ENCODE data around the gene ETAA1.

Gene ETAA1

GRCh38 chr2:67397143-67397986, at the start of gene ETAA1:
ETAA1 (plus strand) TSS chr2:67397333; CDS start chr2:67397449, 116 bp downstream.
- no peaks in the 10 kb centered on the region for H4K20me1 ChIP-seq (ENCODE audit: insufficient read depth)
- H3K4me3 ChIP-seq (IDR thresholded peaks at IDR 0.05; ENCODE audit: insufficient read depth, low read depth, low read length), result peak within 1 kb of the TSS; percentile 82
- H3K9ac ChIP-seq, result peak within 1 kb of the TSS; percentile 94
- peak within 1 kb of the TSS; percentile 92 for H3K27ac ChIP-seq
- TF ChIP-seq, protein P1, sequence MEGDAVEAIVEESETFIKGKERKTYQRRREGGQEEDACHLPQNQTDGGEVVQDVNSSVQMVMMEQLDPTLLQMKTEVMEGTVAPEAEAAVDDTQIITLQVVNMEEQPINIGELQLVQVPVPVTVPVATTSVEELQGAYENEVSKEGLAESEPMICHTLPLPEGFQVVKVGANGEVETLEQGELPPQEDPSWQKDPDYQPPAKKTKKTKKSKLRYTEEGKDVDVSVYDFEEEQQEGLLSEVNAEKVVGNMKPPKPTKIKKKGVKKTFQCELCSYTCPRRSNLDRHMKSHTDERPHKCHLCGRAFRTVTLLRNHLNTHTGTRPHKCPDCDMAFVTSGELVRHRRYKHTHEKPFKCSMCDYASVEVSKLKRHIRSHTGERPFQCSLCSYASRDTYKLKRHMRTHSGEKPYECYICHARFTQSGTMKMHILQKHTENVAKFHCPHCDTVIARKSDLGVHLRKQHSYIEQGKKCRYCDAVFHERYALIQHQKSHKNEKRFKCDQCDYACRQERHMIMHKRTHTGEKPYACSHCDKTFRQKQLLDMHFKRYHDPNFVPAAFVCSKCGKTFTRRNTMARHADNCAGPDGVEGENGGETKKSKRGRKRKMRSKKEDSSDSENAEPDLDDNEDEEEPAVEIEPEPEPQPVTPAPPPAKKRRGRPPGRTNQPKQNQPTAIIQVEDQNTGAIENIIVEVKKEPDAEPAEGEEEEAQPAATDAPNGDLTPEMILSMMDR (conservative IDR thresholded peaks at IDR 0.05; ENCODE audit: low read depth, low read length), result no peak
- H3K36me3 ChIP-seq (ENCODE audit: insufficient read depth), result no peaks in the 10 kb centered on the region
- peaks cover 13% of the 10 kb centered on the region; the same call in 1 of the 2 replicates for H3K79me2 ChIP-seq (ENCODE audit: insufficient read depth, low read depth)
- H2AFZ ChIP-seq (ENCODE audit: low read depth), result peak within 1 kb of the TSS; percentile 92
- H3K4me2 ChIP-seq, result peak within 1 kb of the TSS; percentile 85
- H3K27me3 ChIP-seq (ENCODE audit: insufficient read depth, low read depth), result no peaks in the 10 kb centered on the region
- H3K4me1 ChIP-seq (ENCODE audit: low read depth, poor library complexity, severe bottlenecking), result peaks cover 14% of the 10 kb centered on the region

DNA sequence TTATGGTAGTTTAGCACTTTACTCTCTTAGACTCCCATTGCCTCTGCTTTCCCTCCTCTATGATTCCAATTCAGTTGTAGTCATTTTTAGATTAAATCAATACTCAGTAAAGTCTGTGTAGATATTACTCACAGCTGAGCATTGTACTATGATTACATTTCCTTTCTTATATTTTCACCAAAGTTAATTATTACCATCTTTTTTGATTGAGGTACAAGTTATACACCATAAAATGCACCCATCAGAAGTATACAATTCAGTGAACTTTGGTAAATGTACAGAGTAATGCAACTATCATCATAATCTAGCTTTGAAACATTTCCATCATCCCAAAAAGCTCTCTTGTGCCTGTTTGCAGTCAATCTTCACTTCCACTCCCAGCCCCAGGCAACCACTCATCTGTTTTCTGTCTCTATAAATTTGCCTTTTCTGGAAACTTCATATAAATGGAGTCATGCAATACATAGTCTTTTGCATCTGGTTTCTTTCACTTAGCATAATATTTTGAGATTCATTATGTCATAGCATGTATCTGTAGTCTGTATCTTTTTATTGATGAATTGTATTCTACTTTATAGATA, 30.2 kb upstream of the ETAA1 start:
- H3K36me3 ChIP-seq (ENCODE audit: insufficient read depth), result no peaks in the 10 kb centered on the region
- H2AFZ ChIP-seq (ENCODE audit: low read depth), result no peak overlapping the region
- H4K20me1 ChIP-seq (ENCODE audit: insufficient read depth), result no peaks in the 10 kb centered on the region
- no peaks in the 10 kb centered on the region for H3K4me1 ChIP-seq (ENCODE audit: low read depth, poor library complexity, severe bottlenecking)
- no peaks in the 10 kb centered on the region for H3K27me3 ChIP-seq (ENCODE audit: insufficient read depth, low read depth)
- H3K9ac ChIP-seq, result no peak overlapping the region
- no peak overlapping the region for H3K4me2 ChIP-seq
- no peak overlapping the region for H3K27ac ChIP-seq
- TF ChIP-seq, protein P1 (conservative IDR thresholded peaks at IDR 0.05; ENCODE audit: low read depth, low read length), result no peak
- no peaks in the 10 kb centered on the region for H3K79me2 ChIP-seq (ENCODE audit: insufficient read depth, low read depth)
- H3K4me3 ChIP-seq (IDR thresholded peaks at IDR 0.05; ENCODE audit: insufficient read depth, low read depth, low read length), result no peak overlapping the region

- Histone ChIP-seq H3K4me1 (ENCODE audit: low read depth, poor library complexity, severe bottlenecking) (no peaks in the 10 kb centered on the region), H3K4me2 (no peak overlapping the region), H3K27ac (no peak overlapping the region), H3K27me3 (ENCODE audit: insufficient read depth, low read depth) (no peaks in the 10 kb centered on the region), H2AFZ (ENCODE audit: low read depth) (no peak overlapping the region), H3K36me3 (ENCODE audit: insufficient read depth) (no peaks in the 10 kb centered on the region), H3K4me3 (IDR thresholded peaks at IDR 0.05; ENCODE audit: insufficient read depth, low read depth, low read length) (no peak overlapping the region), H4K20me1 (ENCODE audit: insufficient read depth) (no peaks in the 10 kb centered on the region), H3K9ac (no peak overlapping the region), H3K79me2 (ENCODE audit: insufficient read depth, low read depth) (no peaks in the 10 kb centered on the region)
- TF ChIP-seq, protein P1 (conservative IDR thresholded peaks at IDR 0.05; ENCODE audit: low read depth, low read length), result no peak
These were observed 22.7 kb upstream of the ETAA1 start for GRCh38 chr2:67374481-67374880.

- TF ChIP-seq, protein P1 (conservative IDR thresholded peaks at IDR 0.05; ENCODE audit: low read depth, low read length), result no peak
- Histone ChIP-seq H3K9ac (no peak overlapping the region), H3K4me1 (ENCODE audit: low read depth, poor library complexity, severe bottlenecking) (no peaks in the 10 kb centered on the region), H4K20me1 (ENCODE audit: insufficient read depth) (no peaks in the 10 kb centered on the region), H3K79me2 (ENCODE audit: insufficient read depth, low read depth) (no peaks in the 10 kb centered on the region), H3K4me2 (no peak overlapping the region), H2AFZ (ENCODE audit: low read depth) (no peak overlapping the region), H3K27me3 (ENCODE audit: insufficient read depth, low read depth) (no peaks in the 10 kb centered on the region), H3K4me3 (IDR thresholded peaks at IDR 0.05; ENCODE audit: insufficient read depth, low read depth, low read length) (no peak overlapping the region), H3K27ac (no peak overlapping the region), H3K36me3 (ENCODE audit: insufficient read depth) (no peaks in the 10 kb centered on the region)
These were observed 22.2 kb upstream of the ETAA1 start for GRCh38 chr2:67374949-67375348.

Data from KMS-11 (cell line).